H1 (cell line): ENCODE results near the gene TDRD1. TPM values are rescaled to one million over a fixed set of nuclear protein-coding genes. Genes with fewer than 3 reads are reported as not detected.

Experiments
- CTCF ChIA-PET: fragments of 300-600 bp; sonication (Branson Sonifier 250); formaldehyde crosslinking; loops from one replicate; lab custom pipeline; 2021; ENCODE audit not compliant: partially characterized antibody; lab: Charles Lee
- POLR2A ChIA-PET: fragments of 300-600 bp; sonication (Branson Sonifier 250); formaldehyde crosslinking; loops from one replicate; lab custom pipeline; 2021; ENCODE audit warnings: inconsistent platforms; ENCODE audit not compliant: partially characterized antibody; lab: Charles Lee
- DNase-seq, 2 experiments: peaks; one replicate each; pipeline versions ENCODE4 v3.0.0 to v3.0.0-alpha.2; 2010 to 2022; ENCODE audit warnings: low spot score in 2 of 2, low read depth in 1 of 2, mixed read lengths in 1 of 2
- FAIRE-seq: peaks from 2 replicates; lab custom pipeline; 2011; peaks lifted over from hg19 to GRCh38; lab: Jason Lieb, UNC
- H2AFZ ChIP-seq: 2 replicates; pipeline ENCODE4 v1.8.1; 2012; ENCODE audit warnings: low read length, inconsistent platforms
- H2AK5ac ChIP-seq: 2 replicates; pipeline ENCODE4 v1.6.1; 2013; ENCODE audit warnings: low read depth, low read length
- H2BK120ac ChIP-seq: replicated peaks from 2 replicates; pipeline ENCODE3; 2013; ENCODE audit warnings: low read depth, low read length, inconsistent platforms
- H2BK12ac ChIP-seq: 2 replicates; pipeline ENCODE4 v1.6.1; 2013; ENCODE audit warnings: low read depth, low read length
- H2BK15ac ChIP-seq: 2 replicates; pipeline ENCODE4 v1.6.1; 2013; ENCODE audit warnings: low read length
- H2BK20ac ChIP-seq: 2 replicates; pipeline ENCODE4 v1.6.1; 2013; ENCODE audit warnings: low read length
- H2BK5ac ChIP-seq: 2 replicates; pipeline ENCODE4 v1.6.1; 2013; ENCODE audit warnings: low read depth, low read length
- H3K14ac ChIP-seq: 2 replicates; pipeline ENCODE4 v1.6.1; 2013; ENCODE audit warnings: inconsistent platforms; ENCODE audit not compliant: insufficient read length
- H3K18ac ChIP-seq: 2 replicates; pipeline ENCODE4 v1.6.1; 2013; ENCODE audit warnings: low read length; ENCODE audit errors: extremely low read depth
- H3K23ac ChIP-seq: 2 replicates; pipeline ENCODE4 v1.6.1; 2013; ENCODE audit warnings: inconsistent platforms; ENCODE audit not compliant: insufficient read length
- H3K23me2 ChIP-seq: 2 replicates; pipeline ENCODE4 v1.6.1; 2013; ENCODE audit warnings: low read depth, low read length
- H3K27ac ChIP-seq: 2 replicates; pipeline ENCODE4 v1.6.1; 2011; ENCODE audit warnings: low read depth, low read length, inconsistent platforms
- H3K27me3 ChIP-seq, 4 experiments: replicated peaks in 1 of 4; 1 replicate in 1 of 4; 2 replicates in 3 of 4; pipeline versions ENCODE4 v1.6.1 to v1.8.1; 2011 to 2013; ENCODE audit warnings: low read length in 3 of 4, mild to moderate bottlenecking in 3 of 4, inconsistent platforms in 2 of 4, mixed read lengths in 2 of 4, moderate library complexity in 1 of 4; ENCODE audit not compliant: control insufficient read depth in 3 of 4, insufficient read depth in 3 of 4; ENCODE audit errors: extremely low read depth in 1 of 4
- H3K36me3 ChIP-seq, 4 experiments: 2 replicates each; pipeline versions ENCODE4 v1.6.1 to v1.8.1; 2011 to 2013; ENCODE audit warnings: mild to moderate bottlenecking in 4 of 4, low read length in 3 of 4, moderate library complexity in 2 of 4, control low read depth in 1 of 4, inconsistent platforms in 1 of 4; ENCODE audit not compliant: insufficient read depth in 4 of 4, control insufficient read depth in 2 of 4
- H3K4ac ChIP-seq: replicated peaks from 2 replicates; pipeline ENCODE3; 2013; ENCODE audit warnings: low read length, low read depth, mixed read lengths, inconsistent platforms; ENCODE audit not compliant: insufficient read length
- H3K4me1 ChIP-seq, 4 experiments: replicated peaks in 1 of 4; 1 replicate in 1 of 4; 2 replicates in 3 of 4; pipeline versions ENCODE4 v1.6.1 to v1.8.1; 2011 to 2013; ENCODE audit warnings: low read length in 3 of 4, inconsistent platforms in 2 of 4, mixed read lengths in 1 of 4; ENCODE audit not compliant: insufficient read depth in 4 of 4, control insufficient read depth in 3 of 4
- H3K4me2 ChIP-seq, 2 experiments: 2 replicates each; pipeline versions ENCODE4 v1.6.1 to v1.8.1; 2011 to 2013; ENCODE audit warnings: low read depth in 2 of 2, low read length in 2 of 2, control low read depth in 1 of 2, inconsistent platforms in 1 of 2, mild to moderate bottlenecking in 1 of 2; ENCODE audit not compliant: insufficient read depth in 1 of 2
- H3K4me3 ChIP-seq, 4 experiments: fragments of 200-600, 300-600 bp in 1 of 4; sonication (generic), shearing (Covaris generic), sonication (Bioruptor Twin) in 1 of 4; 2 replicates each; pipeline versions ENCODE4 v1.5.1 to v1.8.1; 2011 to 2016; ENCODE audit warnings: low read length in 4 of 4, low read depth in 3 of 4, control low read depth in 2 of 4, inconsistent platforms in 2 of 4, mild to moderate bottlenecking in 2 of 4, mixed read lengths in 1 of 4, moderate library complexity in 1 of 4; ENCODE audit not compliant: insufficient read depth in 2 of 4; ENCODE audit errors: extremely low read depth in 1 of 4
- H3K56ac ChIP-seq: replicated peaks from 2 replicates; pipeline ENCODE3; 2013; ENCODE audit warnings: low read depth, mild to moderate bottlenecking, mixed read lengths, low read length, inconsistent platforms; ENCODE audit not compliant: insufficient read length
- H3K79me1 ChIP-seq: 2 replicates; pipeline ENCODE4 v1.6.1; 2013; ENCODE audit warnings: low read depth, low read length, control low read depth
- H3K79me2 ChIP-seq, 2 experiments: 2 replicates each; pipeline versions ENCODE4 v1.6.1 to v1.8.1; 2012 to 2013; ENCODE audit warnings: low read length in 2 of 2, mild to moderate bottlenecking in 2 of 2, inconsistent platforms in 1 of 2; ENCODE audit not compliant: insufficient read depth in 2 of 2, control insufficient read depth in 1 of 2
- H3K9ac ChIP-seq, 4 experiments: replicated peaks in 1 of 4; 1 replicate in 1 of 4; 2 replicates in 3 of 4; pipeline versions ENCODE4 v1.6.1 to v1.8.1; 2011 to 2013; ENCODE audit warnings: low read depth in 3 of 4, low read length in 3 of 4, control low read depth in 2 of 4, mild to moderate bottlenecking in 2 of 4, moderate library complexity in 2 of 4, inconsistent platforms in 1 of 4; ENCODE audit errors: extremely low read depth in 1 of 4
- H3K9me3 ChIP-seq, 2 experiments: 2 replicates each; pipeline versions ENCODE4 v1.6.1 to v1.8.1; 2012 to 2013; ENCODE audit warnings: mild to moderate bottlenecking in 2 of 2, moderate library complexity in 2 of 2, control low read depth in 1 of 2, inconsistent platforms in 1 of 2, low read depth in 1 of 2, low read length in 1 of 2, mixed read lengths in 1 of 2; ENCODE audit not compliant: insufficient read depth in 2 of 2
- H4K20me1 ChIP-seq, 2 experiments: replicated peaks in 1 of 2; 2 replicates each; pipeline versions ENCODE3 to v1.8.1; 2011 to 2013; ENCODE audit warnings: inconsistent platforms in 2 of 2, low read length in 2 of 2, mild to moderate bottlenecking in 1 of 2; ENCODE audit not compliant: insufficient read depth in 2 of 2, control insufficient read depth in 1 of 2
- H4K5ac ChIP-seq: 2 replicates; pipeline ENCODE4 v1.6.1; 2013; ENCODE audit warnings: low read length, low read depth, mixed read lengths, inconsistent platforms; ENCODE audit not compliant: insufficient read length
- H4K8ac ChIP-seq: 2 replicates; pipeline ENCODE4 v1.8.0; 2013; ENCODE audit warnings: mild to moderate bottlenecking, moderate library complexity, low read length, inconsistent platforms; ENCODE audit not compliant: insufficient read depth; ENCODE audit errors: extremely low read depth
- H4K91ac ChIP-seq: replicated peaks from 2 replicates; pipeline ENCODE3; 2013; ENCODE audit warnings: low read length, mixed read lengths, inconsistent platforms; ENCODE audit not compliant: insufficient read length
- CBX5 ChIP-seq: fragments of 300-800, 300-1000 bp; sonication (generic); IDR thresholded peaks from 2 replicates; pipeline ENCODE4 v1.7.1; 2016; ENCODE audit warnings: antibody characterized with exemption, low read length, low read depth
- HDAC2 ChIP-seq, 2 experiments: fragments of 300-600 bp in 1 of 2; sonication (generic) in 1 of 2; IDR thresholded peaks; 2 replicates each; pipeline ENCODE4 v1.6.1; 2011 to 2012; ENCODE audit warnings: low read depth in 2 of 2, low read length in 2 of 2, mild to moderate bottlenecking in 2 of 2, moderate library complexity in 2 of 2, borderline replicate concordance in 1 of 2, inconsistent platforms in 1 of 2
- WGBS, 2 experiments: shearing (Covaris generic) in 1 of 2; methylation state at CpG; one replicate each; pipeline versions ENCODE4 v1.1.6 to v1.1.7; 2013 to 2015; ENCODE audit warnings: low lambda C conversion rate in 2 of 2, mixed read lengths in 2 of 2, inconsistent platforms in 1 of 2, low coverage in 1 of 2, missing lambda C conversion rate in 1 of 2; ENCODE audit not compliant: insufficient replicate concordance in 2 of 2, insufficient coverage in 1 of 2, insufficient read length in 1 of 2; ENCODE audit errors: extremely low coverage in 1 of 2, missing lambda C conversion rate in 1 of 2; 5-methylcytosine and 5-hydroxymethylcytosine counted together
- polyA plus RNA-seq, 7 experiments: library from polyadenylated mRNA; depleted of rRNA in 3 of 7; stranded (reverse) in 5 of 7; unstranded in 2 of 7; fragments of >200 nt in 5 of 7; fragments of 200-250 nt in 2 of 7; gene quantifications; 1 replicate in 5 of 7; 2 replicates in 1 of 7; 4 replicates in 1 of 7; pipeline versions ENCODE4 v1.2.1 to v1.2.3, GENCODE V29; 2011 to 2013; ENCODE audit warnings: missing spikeins in 2 of 7, mixed read lengths in 2 of 7
- total RNA-seq: library from RNA; stranded (reverse); fragmentation: NEBNext Ultra II Directional; extraction: Animal tissue kit (Norgen Biotek cat#: 25700); gene quantifications from 2 replicates; pipeline ENCODE4 v1.2.1, GENCODE V29; 2021

Gene TDRD1
- total and polyA plus RNA-seq, 2 of the 8 experiments (the other 6 are each of a cell fraction or from before 2014, with no cell fraction given): 0.02 to 0.71 TPM

GRCh38 chr10:114255227-114255626, 76.1 kb downstream of the TDRD1 start:
- WGBS, 2 experiments: 83% methylated on average over 1 of the region's 1 CpG; no CpG with 5 or more reads in 1 of the 2 experiments
- no peak overlapping the region for H4K91ac ChIP-seq
- no peak overlapping the region for H2BK120ac ChIP-seq
- H3K4me3 ChIP-seq: no peak overlapping the region
- H3K4me1 ChIP-seq: no peaks in the 10 kb centered on the region
- no peak overlapping the region for H4K8ac ChIP-seq
- H2BK5ac ChIP-seq: no peak overlapping the region
- no peak overlapping the region for H3K23ac ChIP-seq
- H3K79me2 ChIP-seq: no peaks in the 10 kb centered on the region
- ChIA-PET CTCF (interaction anchor here (0.7 to 1.3 kb wide), 3 partner anchors 16 to 478 kb away, joined by 3 read pairs; no protein-coding TSS in a partner anchor), POLR2A (no interaction called here)
- H2AK5ac ChIP-seq: no peak overlapping the region
- no peak overlapping the region for H2AFZ ChIP-seq
- H3K9ac ChIP-seq: no peak overlapping the region
- TF ChIP-seq HDAC2 (IDR thresholded peaks at IDR 0.05; ENCODE audit: borderline replicate concordance in 1 of 2, low read depth in 2 of 2, low read length in 2 of 2): no peak
- TF ChIP-seq CBX5: no peak
- H3K9me3 ChIP-seq: 0 out of 4 replicates have a peak, but pooled peaks cover 0 to 2% of the 10 kb centered on the region in 2 experiments
- H4K5ac ChIP-seq: no peak overlapping the region
- H2BK12ac ChIP-seq: no peak overlapping the region
- H2BK20ac ChIP-seq: no peak overlapping the region
- H4K20me1 ChIP-seq: no peaks in the 10 kb centered on the region
- DNase-seq (no peak), FAIRE-seq (no peak)
- H3K14ac ChIP-seq: no peak overlapping the region
- H3K27ac ChIP-seq: no peak overlapping the region
- no peaks in the 10 kb centered on the region for H3K36me3 ChIP-seq
- no peak overlapping the region for H3K4me2 ChIP-seq
- H3K79me1 ChIP-seq: no peaks in the 10 kb centered on the region; the same call in 1 of the 2 replicates
- no peak overlapping the region for H3K4ac ChIP-seq
- no peaks in the 10 kb centered on the region for H3K27me3 ChIP-seq
- H3K56ac ChIP-seq: no peak overlapping the region
- H3K18ac ChIP-seq: no peak overlapping the region
- H3K23me2 ChIP-seq: no peaks in the 10 kb centered on the region
- H2BK15ac ChIP-seq: no peak overlapping the region
